ENCODE results near the gene ANKRD28. TPM values are rescaled to one million over a fixed set of nuclear protein-coding genes. Genes with fewer than 3 reads are reported as not detected.

Gene ANKRD28
- total and polyA plus RNA-seq, 7 donors: 13.4 to 64.5 (median 41.5) TPM

DNA sequence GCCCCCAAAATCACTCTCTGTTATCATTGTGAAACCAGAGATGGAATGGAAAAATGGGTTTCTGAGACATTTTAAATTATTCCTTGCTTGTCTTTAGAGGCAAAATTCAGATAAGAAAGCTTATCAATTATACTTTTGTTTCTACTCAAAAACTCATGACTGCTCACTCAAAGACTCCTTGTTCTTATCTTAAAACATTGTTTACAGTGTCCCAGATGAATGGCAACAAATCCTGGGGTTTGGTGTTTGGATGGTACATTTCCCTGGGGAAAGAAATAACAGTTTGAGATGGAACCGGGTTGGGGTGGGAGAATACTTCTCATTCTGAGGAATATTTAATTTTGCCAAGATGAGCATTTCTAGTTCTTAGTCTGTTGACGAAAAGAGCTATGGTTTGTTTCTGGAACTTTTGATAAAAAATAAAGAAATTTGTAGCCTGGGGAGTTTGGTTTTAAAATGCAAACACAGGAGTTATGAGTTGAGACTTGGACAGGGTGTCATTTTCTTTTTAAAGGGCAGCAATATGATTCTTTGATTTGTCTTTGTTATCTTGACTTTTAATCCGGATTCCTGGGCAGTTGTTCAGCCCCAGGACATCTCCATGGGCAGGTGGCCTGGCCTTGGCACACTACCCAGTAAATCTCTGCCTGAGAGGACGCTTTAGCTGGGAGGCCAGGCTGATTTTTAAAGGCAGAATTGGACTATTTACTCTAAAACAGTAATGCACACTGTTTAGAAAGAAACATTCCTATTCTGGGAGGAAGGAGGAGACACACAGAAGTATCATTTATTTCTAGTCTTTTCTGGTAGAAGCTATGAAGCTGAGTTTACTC, 163.8 kb downstream of the ANKRD28 start:
- Histone ChIP-seq H3K9me3 (no peaks in the 10 kb centered on the region), H3K36me3 (no peaks in the 10 kb centered on the region), H3K4me1 (peaks cover 0 to 84% (median 77%) of the 10 kb centered on the region in 4 donors), H3K27ac (peak overlapping the region; percentile 82 to 90 (median 84)), H3K4me3 (no peak overlapping the region), H3K27me3 (no peaks in the 10 kb centered on the region)
- TF ChIP-seq, protein P1, sequence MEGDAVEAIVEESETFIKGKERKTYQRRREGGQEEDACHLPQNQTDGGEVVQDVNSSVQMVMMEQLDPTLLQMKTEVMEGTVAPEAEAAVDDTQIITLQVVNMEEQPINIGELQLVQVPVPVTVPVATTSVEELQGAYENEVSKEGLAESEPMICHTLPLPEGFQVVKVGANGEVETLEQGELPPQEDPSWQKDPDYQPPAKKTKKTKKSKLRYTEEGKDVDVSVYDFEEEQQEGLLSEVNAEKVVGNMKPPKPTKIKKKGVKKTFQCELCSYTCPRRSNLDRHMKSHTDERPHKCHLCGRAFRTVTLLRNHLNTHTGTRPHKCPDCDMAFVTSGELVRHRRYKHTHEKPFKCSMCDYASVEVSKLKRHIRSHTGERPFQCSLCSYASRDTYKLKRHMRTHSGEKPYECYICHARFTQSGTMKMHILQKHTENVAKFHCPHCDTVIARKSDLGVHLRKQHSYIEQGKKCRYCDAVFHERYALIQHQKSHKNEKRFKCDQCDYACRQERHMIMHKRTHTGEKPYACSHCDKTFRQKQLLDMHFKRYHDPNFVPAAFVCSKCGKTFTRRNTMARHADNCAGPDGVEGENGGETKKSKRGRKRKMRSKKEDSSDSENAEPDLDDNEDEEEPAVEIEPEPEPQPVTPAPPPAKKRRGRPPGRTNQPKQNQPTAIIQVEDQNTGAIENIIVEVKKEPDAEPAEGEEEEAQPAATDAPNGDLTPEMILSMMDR (IDR thresholded peaks at IDR 0.05): no peak
- TF ChIP-seq EP300 (IDR thresholded peaks at IDR 0.05): no peak
- no peak for TF ChIP-seq POLR2A (IDR thresholded peaks at IDR 0.05)
- TF ChIP-seq POLR2AphosphoS5 (IDR thresholded peaks at IDR 0.05): no peak
- intact Hi-C loops (cut with DNase I): loop anchor here (10.0 kb wide), 1 partner anchor 541 kb away; the partner anchor contains the start of gene GALNT15
- DNase-seq: no peak
- WGBS, 2 donors: 41 to 48% methylated on average over 4 of the region's 4 CpGs

DNA sequence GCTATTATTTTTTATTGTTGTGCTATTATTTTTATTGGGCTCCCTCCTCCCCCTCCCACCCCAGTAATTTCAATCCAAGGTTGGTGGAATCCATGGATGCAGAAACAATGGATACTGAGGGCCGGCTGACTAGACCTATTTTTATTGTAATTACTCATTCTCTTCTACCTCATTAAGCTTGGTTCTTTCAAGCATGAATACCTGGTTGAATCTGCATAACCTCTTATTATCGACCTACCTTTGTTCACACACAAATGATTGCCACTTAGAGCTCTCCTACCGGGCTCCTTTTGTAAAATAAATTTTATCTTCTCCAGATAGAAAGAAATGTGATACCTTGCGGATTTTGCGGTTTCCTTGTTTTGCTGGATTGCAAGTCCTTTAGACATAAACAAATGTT, 164.6 kb downstream of the ANKRD28 start:
- TF ChIP-seq, protein P1 (IDR thresholded peaks at IDR 0.05): no peak
- no peak for TF ChIP-seq EP300 (IDR thresholded peaks at IDR 0.05)
- TF ChIP-seq POLR2AphosphoS5 (IDR thresholded peaks at IDR 0.05): no peak
- no peak for TF ChIP-seq POLR2A (IDR thresholded peaks at IDR 0.05)
- Histone ChIP-seq H3K4me3 (no peak overlapping the region), H3K36me3 (no peaks in the 10 kb centered on the region), H3K27ac (peak overlapping the region; percentile 82 to 90 (median 84)), H3K4me1 (peaks cover 0 to 77% (median 70%) of the 10 kb centered on the region in 4 donors), H3K9me3 (no peaks in the 10 kb centered on the region), H3K27me3 (no peaks in the 10 kb centered on the region)
- intact Hi-C loops (cut with DNase I): loop anchor here (10.0 kb wide), 1 partner anchor 542 kb away; the partner anchor contains the start of gene GALNT15
- no peak for DNase-seq
- 93% methylated on average over 5 of the region's 5 CpGs for WGBS, 2 donors

DNA sequence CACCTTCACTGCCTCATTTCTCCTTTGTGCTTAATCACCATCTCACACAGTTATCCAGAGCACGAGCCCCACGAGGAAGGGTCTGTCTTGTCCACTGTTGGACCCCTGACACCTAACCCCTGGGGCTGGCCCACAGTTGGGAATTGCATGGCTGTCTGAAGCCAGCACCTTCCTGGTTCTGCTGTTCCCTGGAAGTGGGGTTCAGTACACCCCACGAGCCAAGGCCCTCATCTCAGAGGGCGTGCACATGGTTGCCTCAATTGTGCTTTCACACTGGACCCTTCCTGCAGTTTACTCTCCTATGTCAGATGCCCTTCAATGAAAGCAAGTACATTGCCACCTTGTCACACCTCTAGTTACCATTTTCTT, 165.6 kb downstream of the ANKRD28 start:
- H3K36me3 ChIP-seq: no peaks in the 10 kb centered on the region
- no peak overlapping the region for H3K4me3 ChIP-seq
- H3K27ac ChIP-seq: peak overlapping the region; percentile 70 to 90 (median 84)
- H3K27me3 ChIP-seq: no peaks in the 10 kb centered on the region
- no peaks in the 10 kb centered on the region for H3K9me3 ChIP-seq
- TF ChIP-seq POLR2A (IDR thresholded peaks at IDR 0.05): no peak
- no peak for TF ChIP-seq POLR2AphosphoS5 (IDR thresholded peaks at IDR 0.05)
- TF ChIP-seq EP300 (IDR thresholded peaks at IDR 0.05): no peak
- TF ChIP-seq, protein P1 (IDR thresholded peaks at IDR 0.05): no peak
- intact Hi-C loops (cut with DNase I): loop anchor here (10.0 kb wide), 1 partner anchor 543 kb away; the partner anchor contains the start of gene GALNT15
- peaks cover 0 to 68% (median 63%) of the 10 kb centered on the region in 4 donors for H3K4me1 ChIP-seq
- no peak for DNase-seq
- WGBS, 2 donors: 94 to 95% methylated on average over 4 of the region's 4 CpGs

DNA sequence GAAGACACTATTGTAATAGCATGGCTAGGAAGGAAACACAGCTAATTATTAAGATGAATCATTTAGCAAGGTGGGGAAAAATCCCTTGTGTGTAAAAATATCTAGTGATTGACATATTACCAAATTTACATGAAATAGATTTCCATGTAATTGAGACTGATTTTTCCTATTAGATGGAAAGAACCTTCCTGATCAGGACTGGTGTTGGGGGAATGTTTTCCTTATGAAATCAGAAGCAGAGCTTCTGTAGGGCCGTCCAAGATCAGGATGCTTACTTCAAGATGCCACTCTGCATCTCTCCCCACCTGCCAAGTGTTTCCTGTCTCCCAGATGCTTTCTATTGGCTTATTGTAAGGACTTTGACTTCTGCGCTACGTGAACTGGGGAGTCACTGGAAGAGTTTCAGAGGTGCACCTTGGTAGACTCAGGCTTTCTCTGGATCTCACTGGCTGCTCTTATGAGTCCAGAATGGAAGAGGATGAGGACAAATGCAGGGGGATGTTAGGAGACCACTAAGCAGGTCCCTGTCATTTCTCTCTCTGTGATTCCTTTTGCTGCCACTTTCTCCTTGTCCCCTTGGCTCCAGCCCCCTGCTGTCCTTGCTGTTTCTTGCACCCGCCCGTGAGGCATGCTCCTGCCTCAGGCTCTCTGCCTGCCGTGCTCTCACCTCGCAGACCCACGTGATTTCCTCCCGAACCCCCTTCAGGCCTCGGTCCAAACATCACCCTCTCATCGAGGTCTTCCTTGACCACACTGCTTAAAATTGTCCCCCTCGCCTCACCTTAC, 166.2 kb downstream of the ANKRD28 start:
- WGBS, 2 donors: 93 to 94% methylated on average over 12 of the region's 12 CpGs
- no peak overlapping the region for H3K4me3 ChIP-seq
- peak overlapping the region; percentile 59 to 90 (median 76) for H3K27ac ChIP-seq
- no peaks in the 10 kb centered on the region for H3K36me3 ChIP-seq
- no peaks in the 10 kb centered on the region for H3K27me3 ChIP-seq
- intact Hi-C loops (cut with DNase I): loop anchor here (10.0 kb wide), 1 partner anchor 543 kb away; the partner anchor contains the start of gene GALNT15
- no peak for DNase-seq
- H3K4me1 ChIP-seq: peaks cover 0 to 62% (median 57%) of the 10 kb centered on the region in 4 donors
- no peaks in the 10 kb centered on the region for H3K9me3 ChIP-seq
- TF ChIP-seq POLR2AphosphoS5 (IDR thresholded peaks at IDR 0.05): no peak
- TF ChIP-seq, protein P1 (IDR thresholded peaks at IDR 0.05): no peak
- no peak for TF ChIP-seq POLR2A (IDR thresholded peaks at IDR 0.05)
- no peak for TF ChIP-seq EP300 (IDR thresholded peaks at IDR 0.05)

All from sigmoid colon (tissue), 7 donors.